ENCODE results near the gene SLC39A7. TPM values are rescaled to one million over a fixed set of nuclear protein-coding genes. Genes with fewer than 3 reads are reported as not detected.

Gene SLC39A7
- total and polyA plus RNA-seq, 2 of the 13 experiments (the other 11 are each of a cell fraction or from before 2014, with no cell fraction given), result 142 to 229 TPM

- TF ChIP-seq NCOR1 (IDR thresholded peaks at IDR 0.05; ENCODE audit: borderline replicate concordance, low read length) (peak; percentile 92; the same call in 1 of the 2 replicates), ASH2L (IDR thresholded peaks at IDR 0.05; ENCODE audit: insufficient read length, low read depth, low read length) (peak; percentile 82), KDM6A (CRISPR knock-in tag; IDR thresholded peaks at IDR 0.05; ENCODE audit: low read depth) (peak; percentile 85), ZNF24 (IDR thresholded peaks at IDR 0.05) (peak; percentile 62; the same call in 1 of the 2 replicates), ZSCAN29 (CRISPR knock-in tag; conservative IDR thresholded peaks at IDR 0.05) (peak; percentile 77; the same call in 1 of the 2 replicates), TARDBP (CRISPR knock-in tag; IDR thresholded peaks at IDR 0.05) (peak; percentile 93; the same call in 1 of the 2 replicates), MTA1 (CRISPR knock-in tag; IDR thresholded peaks at IDR 0.05; ENCODE audit: borderline replicate concordance) (peak; percentile 82), HOXA9 (CRISPR knock-in tag; IDR thresholded peaks at IDR 0.05; ENCODE audit: borderline replicate concordance) (0 out of 2 replicates have a peak, but pooled peaks have one; percentile 26), ATF7 (IDR thresholded peaks at IDR 0.05) (no peak), ATF7 (CRISPR knock-in tag; IDR thresholded peaks at IDR 0.05) (peak; percentile 51; the same call in 1 of the 2 replicates), PRDM15 (CRISPR knock-in tag; IDR thresholded peaks at IDR 0.05) (peak; percentile 76), ZFP1 (CRISPR knock-in tag; IDR thresholded peaks at IDR 0.05) (peak; percentile 96), PCBP2 (optimal IDR thresholded peaks at IDR 0.05; ENCODE audit: low read depth, low read length, poor library complexity, severe bottlenecking) (no peak), MAFF (IDR thresholded peaks at IDR 0.05; ENCODE audit: low read depth, low read length) (0 out of 2 replicates have a peak, but pooled peaks have one; percentile 10), ZBTB20 (CRISPR knock-in tag; IDR thresholded peaks at IDR 0.05; ENCODE audit: borderline replicate concordance, low read depth) (peak; percentile 33; the same call in 1 of the 2 replicates), ARNTL (CRISPR knock-in tag; IDR thresholded peaks at IDR 0.05) (peak; percentile 64; the same call in 1 of the 2 replicates), TGIF2 (CRISPR knock-in tag; IDR thresholded peaks at IDR 0.05) (peak; percentile 94)
- TF ChIP-seq, protein P1, sequence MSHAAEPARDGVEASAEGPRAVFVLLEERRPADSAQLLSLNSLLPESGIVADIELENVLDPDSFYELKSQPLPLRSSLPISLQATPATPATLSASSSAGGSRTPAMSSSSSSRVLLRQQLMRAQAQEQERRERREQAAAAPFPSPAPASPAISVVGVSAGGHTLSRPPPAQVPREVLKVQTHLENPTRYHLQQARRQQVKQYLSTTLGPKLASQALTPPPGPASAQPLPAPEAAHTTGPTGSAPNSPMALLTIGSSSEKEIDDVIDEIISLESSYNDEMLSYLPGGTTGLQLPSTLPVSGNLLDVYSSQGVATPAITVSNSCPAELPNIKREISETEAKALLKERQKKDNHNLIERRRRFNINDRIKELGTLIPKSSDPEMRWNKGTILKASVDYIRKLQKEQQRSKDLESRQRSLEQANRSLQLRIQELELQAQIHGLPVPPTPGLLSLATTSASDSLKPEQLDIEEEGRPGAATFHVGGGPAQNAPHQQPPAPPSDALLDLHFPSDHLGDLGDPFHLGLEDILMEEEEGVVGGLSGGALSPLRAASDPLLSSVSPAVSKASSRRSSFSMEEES (CRISPR knock-in tag; IDR thresholded peaks at IDR 0.05), result peak; percentile 88
- TF ChIP-seq, protein P2, sequence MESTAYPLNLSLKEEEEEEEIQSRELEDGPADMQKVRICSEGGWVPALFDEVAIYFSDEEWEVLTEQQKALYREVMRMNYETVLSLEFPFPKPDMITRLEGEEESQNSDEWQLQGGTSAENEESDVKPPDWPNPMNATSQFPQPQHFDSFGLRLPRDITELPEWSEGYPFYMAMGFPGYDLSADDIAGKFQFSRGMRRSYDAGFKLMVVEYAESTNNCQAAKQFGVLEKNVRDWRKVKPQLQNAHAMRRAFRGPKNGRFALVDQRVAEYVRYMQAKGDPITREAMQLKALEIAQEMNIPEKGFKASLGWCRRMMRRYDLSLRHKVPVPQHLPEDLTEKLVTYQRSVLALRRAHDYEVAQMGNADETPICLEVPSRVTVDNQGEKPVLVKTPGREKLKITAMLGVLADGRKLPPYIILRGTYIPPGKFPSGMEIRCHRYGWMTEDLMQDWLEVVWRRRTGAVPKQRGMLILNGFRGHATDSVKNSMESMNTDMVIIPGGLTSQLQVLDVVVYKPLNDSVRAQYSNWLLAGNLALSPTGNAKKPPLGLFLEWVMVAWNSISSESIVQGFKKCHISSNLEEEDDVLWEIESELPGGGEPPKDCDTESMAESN (CRISPR knock-in tag; conservative IDR thresholded peaks at IDR 0.05), result peak; percentile 76; the same call in 1 of the 2 replicates
Observed at GRCh38 chr6:33198159-33198852, 2.4 kb upstream of the SLC39A7 start (continued).
